ENCODE measurements around the gene CTNNA2. TPM values are rescaled to one million over a fixed set of nuclear protein-coding genes. Genes with fewer than 3 reads are reported as not detected.

The CTNNA2 gene
- total RNA-seq, 5 donors from 2014 or later (not counting 1 experiment from before 2014, with no cell fraction given): not detected

- ATAC-seq (replicated peaks in 1 of 4) (no peak), DNase-seq (no peak)
- no peak overlapping the region for H3K4me3 Mint-ChIP-seq
- H3K4me3 ChIP-seq (ENCODE audit: control insufficient read depth in 1 of 2, extremely low read depth in 1 of 2, low read length in 1 of 2): no peak overlapping the region
- 40% methylated on average over 1 of the region's 1 CpG for WGBS (ENCODE audit: insufficient coverage)
- no peaks in the 10 kb centered on the region for H3K4me1 Mint-ChIP-seq
- no peaks in the 10 kb centered on the region for H3K36me3 ChIP-seq (ENCODE audit: control insufficient read depth in 2 of 2, extremely low read depth in 1 of 2, insufficient read depth in 1 of 2, low read length in 1 of 2)
- peaks cover 5 to 11% (median 10%) of the 10 kb centered on the region in 3 donors for H3K9me3 Mint-ChIP-seq
- no peak overlapping the region for H3K27ac Mint-ChIP-seq
- H3K27me3 Mint-ChIP-seq: no peaks in the 10 kb centered on the region
- no peaks in the 10 kb centered on the region for H3K9me3 ChIP-seq
- POLR2A ChIA-PET: no interaction called here
- no peak overlapping the region for H3K27ac ChIP-seq (ENCODE audit: low read length)
- CTCF ChIA-PET: no interaction called here
- H3K36me3 Mint-ChIP-seq: no peaks in the 10 kb centered on the region
- no peaks in the 10 kb centered on the region for H3K27me3 ChIP-seq (replicated peaks in 1 of 2; ENCODE audit: control insufficient read depth in 2 of 2, extremely low read depth in 1 of 2, insufficient read depth in 2 of 2, low read length in 1 of 2)
- no peaks in the 10 kb centered on the region for H3K4me1 ChIP-seq (ENCODE audit: control insufficient read depth in 1 of 2, extremely low read depth in 1 of 2, insufficient read depth in 2 of 2, low read length in 2 of 2)
These were observed 720.5 kb downstream of the CTNNA2 start for GRCh38 chr2:80233333-80233732.

DNA sequence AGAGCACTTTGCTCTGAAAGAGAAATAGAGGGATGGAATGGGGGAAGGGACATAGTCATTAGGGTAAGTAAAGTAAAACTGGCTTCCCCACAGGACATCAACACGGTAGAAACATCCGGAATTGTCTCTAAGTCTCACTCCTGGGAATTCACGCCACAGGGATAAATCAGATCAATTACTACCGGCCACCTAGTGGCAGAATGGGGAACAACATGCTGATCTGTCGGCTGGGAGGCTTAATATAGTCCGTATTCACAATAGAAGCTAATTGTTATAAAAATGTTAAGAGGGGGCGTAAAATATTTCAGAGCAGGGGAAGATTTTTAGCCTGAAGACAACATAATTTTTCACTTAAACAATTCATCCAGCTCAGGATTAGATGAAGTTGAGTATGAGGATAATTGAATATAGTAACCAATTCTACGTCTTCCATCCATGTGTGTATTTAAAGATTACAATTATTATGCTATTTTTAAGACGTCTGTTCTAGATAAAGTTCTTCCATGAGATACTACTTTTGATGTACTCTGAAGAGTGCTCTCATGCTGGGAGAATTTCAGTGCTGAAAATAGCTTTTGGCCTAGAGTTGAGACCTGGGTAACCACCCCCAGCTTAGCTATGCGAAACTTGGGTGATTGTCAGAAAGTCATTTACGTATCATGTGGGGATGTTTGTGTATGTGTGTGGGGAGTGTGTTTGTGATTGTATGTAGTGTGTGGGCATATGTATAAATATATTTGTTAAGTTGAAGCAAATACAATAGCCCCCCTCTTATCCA is 726.0 kb downstream of the CTNNA2 start:
- DNase-seq: peak in 2 of 35 experiments; percentile 3 to 7
- no peak for ATAC-seq (replicated peaks in 1 of 4)
- POLR2A ChIA-PET: no interaction called here
- H3K9me3 Mint-ChIP-seq: peaks cover 3 to 19% (median 4%) of the 10 kb centered on the region in 3 donors
- no peaks in the 10 kb centered on the region for H3K36me3 ChIP-seq (ENCODE audit: control insufficient read depth in 2 of 2, extremely low read depth in 1 of 2, insufficient read depth in 1 of 2, low read length in 1 of 2)
- CTCF ChIA-PET: interaction anchor here in 1 of 2 donors (0.6 kb wide), 1 partner anchor 137 kb away, joined by 3 read pairs; no protein-coding TSS in a partner anchor
- H3K4me1 Mint-ChIP-seq: no peaks in the 10 kb centered on the region
- no peaks in the 10 kb centered on the region for H3K9me3 ChIP-seq
- no peaks in the 10 kb centered on the region for H3K36me3 Mint-ChIP-seq
- no peaks in the 10 kb centered on the region for H3K27me3 ChIP-seq (replicated peaks in 1 of 2; ENCODE audit: control insufficient read depth in 2 of 2, extremely low read depth in 1 of 2, insufficient read depth in 2 of 2, low read length in 1 of 2)
- H3K27me3 Mint-ChIP-seq: no peaks in the 10 kb centered on the region
- no peak overlapping the region for H3K27ac Mint-ChIP-seq
- no CpG with 5 or more reads among the region's 11 CpGs for WGBS (ENCODE audit: insufficient coverage)
- H3K27ac ChIP-seq (ENCODE audit: low read length): no peak overlapping the region
- H3K4me3 Mint-ChIP-seq: no peak overlapping the region
- no peak overlapping the region for H3K4me3 ChIP-seq (ENCODE audit: control insufficient read depth in 1 of 2, extremely low read depth in 1 of 2, low read length in 1 of 2)
- no peaks in the 10 kb centered on the region for H3K4me1 ChIP-seq (ENCODE audit: control insufficient read depth in 1 of 2, extremely low read depth in 1 of 2, insufficient read depth in 2 of 2, low read length in 2 of 2)

DNA sequence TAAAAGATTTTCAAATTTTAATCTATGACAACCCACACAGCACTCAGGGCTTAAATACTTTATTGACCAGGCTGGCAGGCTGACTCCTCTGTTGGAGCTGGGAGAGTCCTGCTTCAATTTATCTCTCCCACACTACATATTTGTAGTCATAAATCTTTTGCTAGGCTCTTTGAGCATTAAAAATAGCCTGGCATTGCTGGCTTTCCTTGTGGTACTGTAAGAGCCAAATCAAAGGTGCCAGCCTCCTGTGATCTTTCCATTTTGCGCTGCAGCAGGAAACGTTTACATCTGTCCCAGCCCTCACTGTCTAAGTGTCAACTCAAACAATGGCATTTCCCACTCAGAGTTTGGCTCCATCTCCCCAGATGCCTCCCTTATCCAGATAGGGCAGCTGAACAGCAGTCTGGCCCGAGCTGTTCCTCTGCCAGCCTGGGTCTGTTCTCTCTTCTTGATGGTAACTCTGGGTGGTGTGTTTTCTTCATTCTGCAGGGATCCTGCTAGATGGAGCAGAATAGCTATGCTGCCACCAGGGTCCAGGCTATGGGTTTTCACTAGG is 729.6 kb downstream of the CTNNA2 start:
- H3K27ac ChIP-seq (ENCODE audit: low read length): no peak overlapping the region
- Mint-ChIP-seq H3K27me3 (no peaks in the 10 kb centered on the region), H3K4me1 (peaks cover 0 to 4% (median 0%) of the 10 kb centered on the region in 3 donors), H3K9me3 (peaks cover 0 to 11% (median 4%) of the 10 kb centered on the region in 3 donors), H3K27ac (no peak overlapping the region), H3K36me3 (no peaks in the 10 kb centered on the region), H3K4me3 (no peak overlapping the region)
- no peaks in the 10 kb centered on the region for H3K27me3 ChIP-seq (replicated peaks in 1 of 2; ENCODE audit: control insufficient read depth in 2 of 2, extremely low read depth in 1 of 2, insufficient read depth in 2 of 2, low read length in 1 of 2)
- no peaks in the 10 kb centered on the region for H3K4me1 ChIP-seq (ENCODE audit: control insufficient read depth in 1 of 2, extremely low read depth in 1 of 2, insufficient read depth in 2 of 2, low read length in 2 of 2)
- ChIA-PET CTCF (no interaction called here), POLR2A (no interaction called here)
- no peak overlapping the region for H3K4me3 ChIP-seq (ENCODE audit: control insufficient read depth in 1 of 2, extremely low read depth in 1 of 2, low read length in 1 of 2)
- no peak for DNase-seq
- ATAC-seq (replicated peaks in 1 of 4): no peak
- WGBS (ENCODE audit: insufficient coverage): 33% methylated on average over 2 of the region's 3 CpGs
- H3K36me3 ChIP-seq (ENCODE audit: control insufficient read depth in 2 of 2, extremely low read depth in 1 of 2, insufficient read depth in 1 of 2, low read length in 1 of 2): no peaks in the 10 kb centered on the region
- H3K9me3 ChIP-seq: no peaks in the 10 kb centered on the region

- WGBS (ENCODE audit: insufficient coverage): 6% methylated on average over 3 of the region's 8 CpGs
- Histone ChIP-seq H3K36me3 (ENCODE audit: control insufficient read depth in 2 of 2, extremely low read depth in 1 of 2, insufficient read depth in 1 of 2, low read length in 1 of 2) (no peaks in the 10 kb centered on the region), H3K27me3 (replicated peaks in 1 of 2; ENCODE audit: control insufficient read depth in 2 of 2, extremely low read depth in 1 of 2, insufficient read depth in 2 of 2, low read length in 1 of 2) (no peaks in the 10 kb centered on the region), H3K27ac (ENCODE audit: low read length) (no peak overlapping the region), H3K4me1 (ENCODE audit: control insufficient read depth in 1 of 2, extremely low read depth in 1 of 2, insufficient read depth in 2 of 2, low read length in 2 of 2) (no peaks in the 10 kb centered on the region), H3K9me3 (no peaks in the 10 kb centered on the region), H3K4me3 (ENCODE audit: control insufficient read depth in 1 of 2, extremely low read depth in 1 of 2, low read length in 1 of 2) (no peak overlapping the region)
- no peak overlapping the region for H3K27ac Mint-ChIP-seq
- peaks cover 0 to 11% (median 4%) of the 10 kb centered on the region in 3 donors for H3K9me3 Mint-ChIP-seq
- ChIA-PET CTCF (no interaction called here), POLR2A (interaction anchor here in 1 of 2 donors (0.6 kb wide), 1 partner anchor 526 kb away, joined by 3 read pairs; no protein-coding TSS in a partner anchor)
- peaks cover 0 to 4% (median 0%) of the 10 kb centered on the region in 3 donors for H3K4me1 Mint-ChIP-seq
- H3K4me3 Mint-ChIP-seq: no peak overlapping the region
- DNase-seq (no peak), ATAC-seq (replicated peaks in 1 of 4) (no peak)
- no peaks in the 10 kb centered on the region for H3K27me3 Mint-ChIP-seq
- H3K36me3 Mint-ChIP-seq: no peaks in the 10 kb centered on the region
These were observed 732.2 kb downstream of the CTNNA2 start for GRCh38 chr2:80244905-80245584.

- Histone ChIP-seq H3K27ac (ENCODE audit: low read length) (no peak overlapping the region), H3K36me3 (ENCODE audit: control insufficient read depth in 2 of 2, extremely low read depth in 1 of 2, insufficient read depth in 1 of 2, low read length in 1 of 2) (no peaks in the 10 kb centered on the region), H3K4me3 (ENCODE audit: control insufficient read depth in 1 of 2, extremely low read depth in 1 of 2, low read length in 1 of 2) (no peak overlapping the region), H3K27me3 (replicated peaks in 1 of 2; ENCODE audit: control insufficient read depth in 2 of 2, extremely low read depth in 1 of 2, insufficient read depth in 2 of 2, low read length in 1 of 2) (no peaks in the 10 kb centered on the region), H3K9me3 (no peaks in the 10 kb centered on the region), H3K4me1 (ENCODE audit: control insufficient read depth in 1 of 2, extremely low read depth in 1 of 2, insufficient read depth in 2 of 2, low read length in 2 of 2) (no peaks in the 10 kb centered on the region)
- ChIA-PET CTCF (no interaction called here), POLR2A (no interaction called here)
- Mint-ChIP-seq H3K27me3 (no peaks in the 10 kb centered on the region), H3K36me3 (no peaks in the 10 kb centered on the region), H3K9me3 (peaks cover 0 to 10% (median 3%) of the 10 kb centered on the region in 3 donors), H3K27ac (no peak overlapping the region), H3K4me3 (no peak overlapping the region), H3K4me1 (peaks cover 0 to 4% (median 0%) of the 10 kb centered on the region in 3 donors)
- ATAC-seq (replicated peaks in 1 of 4) (no peak), DNase-seq (no peak)
- WGBS (ENCODE audit: insufficient coverage): no CpG with 5 or more reads among the region's 1 CpG
These were observed 733.7 kb downstream of the CTNNA2 start for GRCh38 chr2:80246534-80246933.

DNA sequence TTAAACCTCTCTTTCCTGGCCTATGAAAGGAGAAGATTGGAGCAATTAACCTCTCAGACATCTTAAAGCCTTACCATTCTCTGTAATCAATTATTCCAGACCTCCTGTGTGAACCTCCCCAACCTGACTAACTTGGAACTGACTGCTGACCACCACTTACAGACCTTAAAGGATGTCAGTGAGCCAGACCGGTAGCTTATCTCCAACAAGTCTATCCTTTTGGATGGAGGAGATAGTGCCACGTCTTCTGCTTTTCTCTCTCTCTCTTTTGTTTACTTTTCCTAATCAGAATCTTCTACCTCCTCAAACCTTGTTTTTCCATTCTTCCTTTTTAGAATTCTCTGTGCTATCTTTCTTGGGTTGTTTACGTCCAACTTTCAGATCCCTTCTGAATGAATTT is 734.5 kb downstream of the CTNNA2 start:
- Mint-ChIP-seq H3K27ac (no peak overlapping the region), H3K4me3 (no peak overlapping the region), H3K36me3 (no peaks in the 10 kb centered on the region), H3K4me1 (peaks cover 0 to 4% (median 0%) of the 10 kb centered on the region in 3 donors), H3K27me3 (no peaks in the 10 kb centered on the region), H3K9me3 (peaks cover 0 to 10% (median 4%) of the 10 kb centered on the region in 3 donors)
- ATAC-seq (replicated peaks in 1 of 4) (no peak), DNase-seq (no peak)
- CTCF ChIA-PET: no interaction called here
- POLR2A ChIA-PET: no interaction called here
- H3K4me3 ChIP-seq (ENCODE audit: control insufficient read depth in 1 of 2, extremely low read depth in 1 of 2, low read length in 1 of 2): no peak overlapping the region
- no peaks in the 10 kb centered on the region for H3K4me1 ChIP-seq (ENCODE audit: control insufficient read depth in 1 of 2, extremely low read depth in 1 of 2, insufficient read depth in 2 of 2, low read length in 2 of 2)
- no peaks in the 10 kb centered on the region for H3K9me3 ChIP-seq
- no peak overlapping the region for H3K27ac ChIP-seq (ENCODE audit: low read length)
- WGBS (ENCODE audit: insufficient coverage): 70% methylated on average over 2 of the region's 3 CpGs
- no peaks in the 10 kb centered on the region for H3K27me3 ChIP-seq (replicated peaks in 1 of 2; ENCODE audit: control insufficient read depth in 2 of 2, extremely low read depth in 1 of 2, insufficient read depth in 2 of 2, low read length in 1 of 2)
- no peaks in the 10 kb centered on the region for H3K36me3 ChIP-seq (ENCODE audit: control insufficient read depth in 2 of 2, extremely low read depth in 1 of 2, insufficient read depth in 1 of 2, low read length in 1 of 2)
